Left lung (tissue), 10 donors: ENCODE measurements around the gene AGO4. TPM values are rescaled to one million over a fixed set of nuclear protein-coding genes. Genes with fewer than 3 reads are reported as not detected.

Experiments used
- ATAC-seq: fragments of 200-7000 bp; cut with Tn5 transposase; one replicate; pipeline ENCODE4 v1.9.1; 2020; ENCODE audit warnings: moderate library complexity
- DNase-seq, 4 donors: peaks; one replicate each; pipeline ENCODE4 v3.0.0-alpha.2; 2013 to 2020
- H3K27ac ChIP-seq, 2 donors: fragments of 200-600 bp; sonication (generic) in 1 of 2; one replicate each; pipeline versions ENCODE4 v1.5.0 to v1.8.0; 2020 to 2021
- H3K27me3 ChIP-seq, 2 donors: fragments of 200-600 bp; sonication (generic) in 1 of 2; one replicate each; pipeline versions ENCODE4 v1.5.0 to v1.8.0; 2020 to 2021
- H3K36me3 ChIP-seq, 2 donors: fragments of 200-600 bp; sonication (generic) in 1 of 2; one replicate each; pipeline versions ENCODE4 v1.5.0 to v1.8.0; 2020 to 2021
- H3K4me1 ChIP-seq, 2 donors: fragments of 200-600 bp; one replicate each; pipeline ENCODE4 v1.8.0; 2021
- H3K4me3 ChIP-seq, 2 donors: fragments of 200-600 bp; sonication (generic) in 1 of 2; one replicate each; pipeline versions ENCODE4 v1.5.0 to v1.8.0; 2020 to 2021; ENCODE audit warnings: mild to moderate bottlenecking in 1 of 2
- H3K9me3 ChIP-seq, 2 donors: fragments of 200-600 bp; sonication (generic) in 1 of 2; one replicate each; pipeline versions ENCODE4 v1.5.0 to v1.8.0; 2020 to 2021
- intact Hi-C, 2 donors: fragments of 100-400 bp; cut with DNase I; formaldehyde crosslinking; loops; one replicate each; pipeline versions ENCODE4 v1.11.2 to v1.14.2; 2022
- polyA plus RNA-seq, 6 donors: library from polyadenylated mRNA; unstranded; fragments of 120-200 nt; gene quantifications; one replicate each; pipeline ENCODE4 v1.2.1, GENCODE V29; 2013; ENCODE audit not compliant: insufficient read length in 6 of 6
- total RNA-seq, 2 donors: library from RNA; stranded (reverse); fragmentation: NEBNext Ultra II Directional; extraction: Animal tissue kit (Norgen Biotek cat#: 25700); gene quantifications; one replicate each; pipeline ENCODE4 v1.2.1, GENCODE V29; 2021
- TF ChIP-seq, protein P1 (sequence below), 2 donors: fragments of 200-600 bp; sonication (generic) in 1 of 2; IDR thresholded peaks; one replicate each; pipeline versions ENCODE4 v1.5.0 to v1.8.0; 2021; ENCODE audit warnings: antibody characterized with exemption in 2 of 2
- donor health status: DM: no; HTN: yes; CAD: no.
- donor health status: DM: no; HTN: no; CAD: no.

Gene AGO4
- total and polyA plus RNA-seq, 8 donors, result 16.9 to 39.1 (median 34.8) TPM

DNA sequence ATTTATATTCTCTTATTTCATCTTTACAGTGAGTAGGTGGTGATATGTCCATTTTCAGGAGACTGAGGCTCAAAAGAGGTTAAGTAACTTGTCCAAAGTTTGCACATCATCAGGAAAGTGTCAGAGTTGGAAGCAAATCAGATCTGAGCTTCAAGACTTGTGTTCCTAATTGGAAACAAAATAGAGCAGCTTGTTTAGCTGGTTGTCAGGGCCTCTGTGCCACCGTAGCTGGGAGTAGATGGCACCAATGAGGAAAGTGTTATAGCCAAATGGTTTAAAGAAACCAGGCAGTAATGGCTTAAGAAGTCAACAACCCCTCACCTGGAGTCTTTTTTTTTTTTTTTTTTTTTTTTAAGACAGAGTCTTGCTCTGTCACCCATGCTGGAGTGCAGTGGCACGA is 94.9 kb downstream of the AGO4 start:
- no peak for DNase-seq
- TF ChIP-seq, protein P1, sequence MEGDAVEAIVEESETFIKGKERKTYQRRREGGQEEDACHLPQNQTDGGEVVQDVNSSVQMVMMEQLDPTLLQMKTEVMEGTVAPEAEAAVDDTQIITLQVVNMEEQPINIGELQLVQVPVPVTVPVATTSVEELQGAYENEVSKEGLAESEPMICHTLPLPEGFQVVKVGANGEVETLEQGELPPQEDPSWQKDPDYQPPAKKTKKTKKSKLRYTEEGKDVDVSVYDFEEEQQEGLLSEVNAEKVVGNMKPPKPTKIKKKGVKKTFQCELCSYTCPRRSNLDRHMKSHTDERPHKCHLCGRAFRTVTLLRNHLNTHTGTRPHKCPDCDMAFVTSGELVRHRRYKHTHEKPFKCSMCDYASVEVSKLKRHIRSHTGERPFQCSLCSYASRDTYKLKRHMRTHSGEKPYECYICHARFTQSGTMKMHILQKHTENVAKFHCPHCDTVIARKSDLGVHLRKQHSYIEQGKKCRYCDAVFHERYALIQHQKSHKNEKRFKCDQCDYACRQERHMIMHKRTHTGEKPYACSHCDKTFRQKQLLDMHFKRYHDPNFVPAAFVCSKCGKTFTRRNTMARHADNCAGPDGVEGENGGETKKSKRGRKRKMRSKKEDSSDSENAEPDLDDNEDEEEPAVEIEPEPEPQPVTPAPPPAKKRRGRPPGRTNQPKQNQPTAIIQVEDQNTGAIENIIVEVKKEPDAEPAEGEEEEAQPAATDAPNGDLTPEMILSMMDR (IDR thresholded peaks at IDR 0.05), result no peak
- no peak overlapping the region for H3K4me3 ChIP-seq
- H3K36me3 ChIP-seq, result peaks cover 0 to 94% of the 10 kb centered on the region in 2 donors
- no peaks in the 10 kb centered on the region for H3K4me1 ChIP-seq
- ATAC-seq, result no peak
- intact Hi-C loops, result no loop called here
- H3K27ac ChIP-seq, result no peak overlapping the region
- H3K27me3 ChIP-seq, result no peaks in the 10 kb centered on the region
- no peaks in the 10 kb centered on the region for H3K9me3 ChIP-seq

Other genes with a start within 250 kb of the AGO4 start
- 1 to 10 TPM; 1.3 to 1.8 TPM for gene TFAP2E, start 234.7 kb upstream of the AGO4 start, total RNA-seq
- gene TFAP2E, start 234.7 kb upstream of the AGO4 start, polyA plus RNA-seq, result 1 to 10 TPM; 2.2 to 7.4 (median 4.3) TPM
- gene PSMB2, start 166.5 kb upstream of the AGO4 start, total RNA-seq, result 10 to 100 TPM; 48.4 to 73.1 TPM
- 10 to 100 TPM; 67.0 to 80.2 (median 70.7) TPM for gene PSMB2, start 166.5 kb upstream of the AGO4 start, polyA plus RNA-seq
- 10 to 100 TPM; 15.3 to 16.1 TPM for gene C1orf216, start 89.1 kb upstream of the AGO4 start, total RNA-seq
- gene C1orf216, start 89.1 kb upstream of the AGO4 start, polyA plus RNA-seq, result 10 to 100 TPM; 11.1 to 15.4 (median 13.0) TPM
- gene CLSPN, start 38.0 kb upstream of the AGO4 start, total RNA-seq, result 10 to 100 TPM in 1 of 2 donors, 1 to 10 TPM in 1; 9.1 to 10.6 TPM
- gene CLSPN, start 38.0 kb upstream of the AGO4 start, polyA plus RNA-seq, result 10 to 100 TPM in 5 of 6 donors, 1 to 10 TPM in 1; 9.4 to 18.8 (median 11.0) TPM
- gene AGO1, start 75.2 kb downstream of the AGO4 start, total RNA-seq, result 10 to 100 TPM; 24.3 to 29.7 TPM
- gene AGO1, start 75.2 kb downstream of the AGO4 start, polyA plus RNA-seq, result 10 to 100 TPM; 20.8 to 24.2 (median 21.8) TPM
- gene AGO3, start 123.1 kb downstream of the AGO4 start, total RNA-seq, result 10 to 100 TPM; 28.0 to 30.1 TPM
- 10 to 100 TPM; 18.7 to 23.1 (median 21.1) TPM for gene AGO3, start 123.1 kb downstream of the AGO4 start, polyA plus RNA-seq